HG03108 (cell line): ENCODE results near the gene ISCA2.

Experiments
- ATAC-seq: cut with Tn5 transposase; IDR thresholded peaks from one replicate; pipeline ENCODE4 v1.9.1; 2021; ENCODE audit warnings: moderate library complexity; ENCODE audit not compliant: unreplicated experiment

ISCA2 gene

GRCh38 chr14:74507840-74508239 lies 14.3 kb downstream of the ISCA2 start:
- no peak for ATAC-seq

GRCh38 chr14:74508292-74508731 lies 14.7 kb downstream of the ISCA2 start:
- no peak for ATAC-seq

- no peak for ATAC-seq
These were observed 15.4 kb downstream of the ISCA2 start for GRCh38 chr14:74508844-74509428.

GRCh38 chr14:74509587-74510222 lies 16.1 kb downstream of the ISCA2 start:
- no peak for ATAC-seq

GRCh38 chr14:74510223-74510931 lies 16.8 kb downstream of the ISCA2 start:
- no peak for ATAC-seq

GRCh38 chr14:74510959-74511409 lies 17.4 kb downstream of the ISCA2 start:
- no peak for ATAC-seq

GRCh38 chr14:74511966-74512830 lies 18.6 kb downstream of the ISCA2 start:
- no peak for ATAC-seq

GRCh38 chr14:74514471-74514941 lies 20.9 kb downstream of the ISCA2 start:
- no peak for ATAC-seq

- no peak for ATAC-seq
These were observed 22.4 kb downstream of the ISCA2 start for GRCh38 chr14:74515891-74516412.

- ATAC-seq: no peak
These were observed 23.0 kb downstream of the ISCA2 start for GRCh38 chr14:74516451-74517160.

GRCh38 chr14:74517731-74518130 lies 24.2 kb downstream of the ISCA2 start:
- no peak for ATAC-seq

- no peak for ATAC-seq
These were observed 24.7 kb downstream of the ISCA2 start for GRCh38 chr14:74518221-74518620.

- ATAC-seq: no peak
These were observed 25.9 kb downstream of the ISCA2 start for GRCh38 chr14:74519316-74520074.

- ATAC-seq: no peak
These were observed 28.2 kb downstream of the ISCA2 start for GRCh38 chr14:74521756-74522155.

GRCh38 chr14:74522740-74523139 lies 29.2 kb downstream of the ISCA2 start:
- ATAC-seq: no peak

- no peak for ATAC-seq
These were observed 30.7 kb downstream of the ISCA2 start for GRCh38 chr14:74524076-74524811.

GRCh38 chr14:74524812-74525135 lies 31.2 kb downstream of the ISCA2 start:
- no peak for ATAC-seq

GRCh38 chr14:74525361-74525851 lies 31.8 kb downstream of the ISCA2 start:
- ATAC-seq: no peak
